A673 (cell line): Measurements from ENCODE around the gene NEDD4L. TPM values are rescaled to one million over a fixed set of nuclear protein-coding genes. Genes with fewer than 3 reads are reported as not detected.

Experiments used
- BruUV-seq: library from RNA; stranded (reverse); fragments of 400-500 nt; replicated peaks from 2 replicates; lab custom pipeline; 2021; lab: Mats Ljungman, UMichigan
- CTCF ChIA-PET: fragments of 300-600 bp; sonication (Branson Sonifier 250); formaldehyde crosslinking; loops from one replicate; lab custom pipeline; 2022; ENCODE audit warnings: antibody characterized with exemption; lab: Charles Lee
- POLR2A ChIA-PET: fragments of 300-600 bp; sonication (Branson Sonifier 250); formaldehyde crosslinking; loops from one replicate; lab custom pipeline; 2022; ENCODE audit warnings: antibody characterized with exemption; ENCODE audit not compliant: low non-redundant PET; lab: Charles Lee
- DNase-seq: peaks from one replicate; pipeline ENCODE4 v3.0.0-alpha.2; 2015; ENCODE audit warnings: low spot score
- H3K27ac ChIP-seq: fragments of 200-600 bp; sonication (generic); 2 replicates; pipeline ENCODE4 v1.5.1; 2016; ENCODE audit warnings: mixed run types, low read depth, mild to moderate bottlenecking, mixed read lengths, antibody characterized with exemption, low read length; ENCODE audit not compliant: poor library complexity, severe bottlenecking
- H3K27me3 ChIP-seq: fragments of 200-600 bp; sonication (generic); replicated peaks from 2 replicates; pipeline ENCODE4 v1.6.1; 2017; ENCODE audit warnings: mixed run types, low read depth, mild to moderate bottlenecking, mixed read lengths, antibody characterized with exemption, low read length; ENCODE audit not compliant: insufficient read depth, poor library complexity
- H3K36me3 ChIP-seq: fragments of 200-600 bp; sonication (generic); 2 replicates; pipeline ENCODE4 v1.6.1; 2016; ENCODE audit warnings: mixed run types, mild to moderate bottlenecking, mixed read lengths, antibody characterized with exemption, low read length; ENCODE audit not compliant: insufficient read depth, poor library complexity, severe bottlenecking
- H3K4me1 ChIP-seq: fragments of 200-600 bp; sonication (generic); 2 replicates; pipeline ENCODE4 v1.6.1; 2017; ENCODE audit warnings: mixed run types, mild to moderate bottlenecking, mixed read lengths, antibody characterized with exemption, low read length; ENCODE audit not compliant: insufficient read depth, poor library complexity, severe bottlenecking
- H3K4me3 ChIP-seq: fragments of 200-600 bp; sonication (generic); 2 replicates; pipeline ENCODE4 v1.5.1; 2016; ENCODE audit warnings: low read depth, mixed run types, mild to moderate bottlenecking, mixed read lengths, low read length; ENCODE audit not compliant: poor library complexity, severe bottlenecking
- H3K9me3 ChIP-seq: fragments of 200-600 bp; sonication (generic); 2 replicates; pipeline ENCODE4 v1.6.1; 2016; ENCODE audit warnings: mixed run types, low read depth, mild to moderate bottlenecking, mixed read lengths, antibody characterized with exemption, low read length; ENCODE audit not compliant: poor library complexity, severe bottlenecking
- EZH2 ChIP-seq: fragments of 200-600 bp; sonication (generic); IDR thresholded peaks from 2 replicates; pipeline ENCODE4 v1.6.1; 2017; ENCODE audit warnings: borderline replicate concordance, low read depth, mild to moderate bottlenecking, mixed read lengths, antibody characterized with exemption, low read length; ENCODE audit not compliant: poor library complexity, severe bottlenecking
- intact Hi-C: fragments of 100-400 bp; cut with micrococcal nuclease; formaldehyde crosslinking; loops from one replicate; pipeline ENCODE4 v1.10.0; 2022; ENCODE audit not compliant: unreplicated experiment
- total RNA-seq: library from RNA; stranded (reverse); gene quantifications from 2 replicates; pipeline ENCODE4 v1.2.3, GENCODE V29; 2021
- TF ChIP-seq, protein P1 (sequence below): fragments of 300-800, 200-600 bp; sonication (generic); conservative IDR thresholded peaks from 2 replicates; pipeline ENCODE4 v1.5.1; 2017; ENCODE audit warnings: low read depth, mild to moderate bottlenecking, antibody characterized with exemption, low read length, moderate library complexity, mixed read lengths

The NEDD4L gene
- total RNA-seq, 1 experiment from 2014 or later: 15.3 TPM

GRCh38 chr18:58021504-58021903, 22.5 kb upstream of the NEDD4L start:
- TF ChIP-seq, protein P1, sequence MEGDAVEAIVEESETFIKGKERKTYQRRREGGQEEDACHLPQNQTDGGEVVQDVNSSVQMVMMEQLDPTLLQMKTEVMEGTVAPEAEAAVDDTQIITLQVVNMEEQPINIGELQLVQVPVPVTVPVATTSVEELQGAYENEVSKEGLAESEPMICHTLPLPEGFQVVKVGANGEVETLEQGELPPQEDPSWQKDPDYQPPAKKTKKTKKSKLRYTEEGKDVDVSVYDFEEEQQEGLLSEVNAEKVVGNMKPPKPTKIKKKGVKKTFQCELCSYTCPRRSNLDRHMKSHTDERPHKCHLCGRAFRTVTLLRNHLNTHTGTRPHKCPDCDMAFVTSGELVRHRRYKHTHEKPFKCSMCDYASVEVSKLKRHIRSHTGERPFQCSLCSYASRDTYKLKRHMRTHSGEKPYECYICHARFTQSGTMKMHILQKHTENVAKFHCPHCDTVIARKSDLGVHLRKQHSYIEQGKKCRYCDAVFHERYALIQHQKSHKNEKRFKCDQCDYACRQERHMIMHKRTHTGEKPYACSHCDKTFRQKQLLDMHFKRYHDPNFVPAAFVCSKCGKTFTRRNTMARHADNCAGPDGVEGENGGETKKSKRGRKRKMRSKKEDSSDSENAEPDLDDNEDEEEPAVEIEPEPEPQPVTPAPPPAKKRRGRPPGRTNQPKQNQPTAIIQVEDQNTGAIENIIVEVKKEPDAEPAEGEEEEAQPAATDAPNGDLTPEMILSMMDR: no peak
- no peak for TF ChIP-seq EZH2
- Histone ChIP-seq H3K4me1 (no peaks in the 10 kb centered on the region), H3K9me3 (no peaks in the 10 kb centered on the region), H3K27ac (no peak overlapping the region), H3K27me3 (peaks cover 5% of the 10 kb centered on the region), H3K4me3 (no peak overlapping the region), H3K36me3 (no peaks in the 10 kb centered on the region)
- BruUV-seq: no TSS peak
- intact Hi-C loops: no loop called here
- CTCF ChIA-PET: no interaction called here
- POLR2A ChIA-PET: no interaction called here
- no peak for DNase-seq

GRCh38 chr18:58023108-58023507, 20.9 kb upstream of the NEDD4L start:
- intact Hi-C loops: no loop called here
- CTCF ChIA-PET: no interaction called here

DNA sequence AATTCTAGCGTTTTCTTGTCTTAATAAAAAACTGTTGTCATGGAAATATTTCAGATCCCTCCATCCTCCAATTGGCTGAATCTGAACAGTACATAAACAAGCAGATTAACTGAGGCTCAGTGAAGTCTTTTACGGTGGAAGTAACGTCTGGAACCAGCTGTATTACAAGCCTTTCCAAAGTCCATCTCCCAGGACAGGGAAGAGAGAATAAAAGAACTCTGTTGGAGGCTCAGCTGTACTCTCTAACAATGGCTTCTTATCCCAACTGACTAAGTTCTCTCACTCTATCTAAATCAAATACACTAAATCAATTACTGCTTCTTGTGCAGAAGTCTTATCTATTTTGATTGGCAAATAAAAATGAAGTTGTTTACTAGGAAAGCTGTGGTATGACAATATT, 19.9 kb upstream of the NEDD4L start:
- no TSS peak for BruUV-seq
- TF ChIP-seq EZH2: no peak
- TF ChIP-seq, protein P1: no peak
- no peak overlapping the region for H3K4me3 ChIP-seq
- intact Hi-C loops: no loop called here
- H3K27me3 ChIP-seq: peaks cover 8% of the 10 kb centered on the region
- H3K36me3 ChIP-seq: no peaks in the 10 kb centered on the region
- no peak overlapping the region for H3K27ac ChIP-seq
- no peaks in the 10 kb centered on the region for H3K9me3 ChIP-seq
- CTCF ChIA-PET: no interaction called here
- no peak for DNase-seq
- POLR2A ChIA-PET: no interaction called here
- no peaks in the 10 kb centered on the region for H3K4me1 ChIP-seq

More at GRCh38 chr18:58023108-58023507, 20.9 kb upstream of the NEDD4L start:
- Histone ChIP-seq H3K9me3 (no peaks in the 10 kb centered on the region), H3K4me3 (no peak overlapping the region), H3K27ac (no peak overlapping the region), H3K4me1 (no peaks in the 10 kb centered on the region), H3K27me3 (peaks cover 5% of the 10 kb centered on the region), H3K36me3 (no peaks in the 10 kb centered on the region)
- TF ChIP-seq, protein P1: no peak
- no peak for TF ChIP-seq EZH2
- no TSS peak for BruUV-seq
- POLR2A ChIA-PET: no interaction called here
- DNase-seq: no peak
